GM23248 (cell line): ENCODE results near the gene TCP11X2. TPM values are rescaled to one million over a fixed set of nuclear protein-coding genes. Genes with fewer than 3 reads are reported as not detected.
"Not testable (repeated sequence)": the region's sequence is repeated elsewhere in the genome, so short reads cannot be mapped to it uniquely, and the experiment has no call there.

Source experiments
- DNase-seq: peaks from one replicate; pipeline ENCODE4 v3.0.0-alpha.2; 2015
- H2AFZ ChIP-seq: fragments of 200-600 bp; sonication (generic); 2 replicates; pipeline ENCODE4 v1.6.1; 2016; ENCODE audit warnings: antibody characterized with exemption
- H3F3A ChIP-seq: fragments of 200-600 bp; sonication (generic); 2 replicates; pipeline ENCODE4 v1.6.1; 2016; ENCODE audit warnings: mild to moderate bottlenecking, antibody characterized with exemption, mixed run types; ENCODE audit not compliant: insufficient read depth
- H3K27ac ChIP-seq: fragments of 200-600 bp; sonication (generic); 2 replicates; pipeline ENCODE4 v1.5.1; 2016; ENCODE audit warnings: mild to moderate bottlenecking
- H3K27me3 ChIP-seq: fragments of 200-600 bp; sonication (generic); replicated peaks from 2 replicates; pipeline ENCODE4 v1.6.1; 2016; ENCODE audit warnings: mild to moderate bottlenecking; ENCODE audit not compliant: insufficient read depth
- H3K36me3 ChIP-seq: fragments of 200-600 bp; sonication (generic); 2 replicates; pipeline ENCODE4 v1.6.1; 2016; ENCODE audit warnings: low read depth, mild to moderate bottlenecking
- H3K4me1 ChIP-seq: fragments of 200-600 bp; sonication (generic); 2 replicates; pipeline ENCODE4 v1.6.1; 2016; ENCODE audit warnings: mild to moderate bottlenecking; ENCODE audit not compliant: insufficient read depth
- H3K4me2 ChIP-seq: fragments of 200-600 bp; sonication (generic); one replicate; pipeline ENCODE4 v1.6.1; 2016; ENCODE audit warnings: mild to moderate bottlenecking; ENCODE audit not compliant: unreplicated experiment
- H3K4me3 ChIP-seq: fragments of 200-600 bp; sonication (generic); 2 replicates; pipeline ENCODE4 v1.5.1; 2016; ENCODE audit warnings: mild to moderate bottlenecking
- H3K79me2 ChIP-seq: fragments of 200-600 bp; sonication (generic); 2 replicates; pipeline ENCODE4 v1.6.1; 2016; ENCODE audit warnings: mild to moderate bottlenecking; ENCODE audit not compliant: insufficient read depth
- H3K9ac ChIP-seq: fragments of 200-600 bp; sonication (generic); 2 replicates; pipeline ENCODE4 v1.6.1; 2016; ENCODE audit warnings: mild to moderate bottlenecking
- H3K9me2 ChIP-seq: fragments of 200-600 bp; sonication (generic); 2 replicates; pipeline ENCODE4 v1.6.1; 2016; ENCODE audit warnings: mixed run types, mild to moderate bottlenecking, moderate library complexity; ENCODE audit not compliant: insufficient read depth
- H3K9me3 ChIP-seq: fragments of 200-600 bp; sonication (generic); one replicate; pipeline ENCODE4 v1.6.1; 2017; ENCODE audit warnings: low read depth
- H4K20me1 ChIP-seq: fragments of 200-600 bp; sonication (generic); 2 replicates; pipeline ENCODE4 v1.6.0; 2016; ENCODE audit not compliant: insufficient read depth
- EZH2 ChIP-seq: fragments of 200-600 bp; sonication (generic); IDR thresholded peaks from 2 replicates; pipeline ENCODE4 v1.6.1; 2018; ENCODE audit warnings: antibody characterized with exemption, mild to moderate bottlenecking; ENCODE audit not compliant: insufficient read depth, poor library complexity, severe bottlenecking
- EZH2phosphoT487 ChIP-seq: fragments of 200-600 bp; sonication (generic); IDR thresholded peaks from 2 replicates; pipeline ENCODE4 v1.6.1; 2018; ENCODE audit warnings: antibody characterized with exemption, moderate library complexity, mild to moderate bottlenecking, low read depth; ENCODE audit not compliant: insufficient read depth
- WGBS, 2 experiments: methylation state at CpG; one replicate each; pipeline ENCODE4 v1.1.6; 2015 to 2017; ENCODE audit warnings: low lambda C conversion rate in 2 of 2, low coverage in 1 of 2; ENCODE audit errors: missing lambda C conversion rate in 2 of 2; 5-methylcytosine and 5-hydroxymethylcytosine counted together
- in situ Hi-C: fragments of 300-500 bp; cut with MboI; formaldehyde crosslinking; loops from 2 replicates; pipeline ENCODE4 v1.15.0; 2020
- polyA plus RNA-seq: library from polyadenylated mRNA; unstranded; fragments of >200 nt; fragmentation: Nextera tagmentation; extraction: Ambion mirVana; gene quantifications from 2 replicates; pipeline ENCODE4 v1.2.1, GENCODE V29; 2016
- total RNA-seq: library from RNA; depleted of rRNA; stranded (reverse); fragments of >200 nt; shearing (Covaris generic); gene quantifications from 2 replicates; pipeline ENCODE4 v1.2.3, GENCODE V29; 2014

TCP11X2 gene
- total and polyA plus RNA-seq, 2 experiments from 2014 or later, result not detected

DNA sequence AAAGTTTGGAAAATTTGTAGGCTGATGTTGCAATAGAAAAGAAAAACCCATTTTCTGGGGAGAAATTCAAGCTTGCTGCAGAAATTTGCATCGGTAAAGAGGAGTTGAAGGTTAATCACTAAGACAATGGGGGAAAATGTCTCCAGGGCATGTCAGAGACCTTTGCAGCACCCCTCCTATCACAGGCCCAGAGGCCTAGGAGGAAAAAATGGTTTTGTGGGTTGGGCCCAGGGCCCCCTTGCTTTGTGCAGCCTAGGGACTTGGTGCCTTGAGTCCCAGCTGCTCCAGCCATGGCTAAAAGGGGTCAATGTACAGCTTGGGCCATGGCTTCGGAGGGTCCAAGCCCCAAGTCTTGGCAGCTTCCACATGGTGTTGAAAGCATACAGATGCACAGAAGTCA lies 27.1 kb upstream of the TCP11X2 start:
- Histone ChIP-seq H3K9me3 (no peaks in the 10 kb centered on the region), H3K79me2 (no peaks in the 10 kb centered on the region), H3K4me3 (no peak overlapping the region), H4K20me1 (no peaks in the 10 kb centered on the region), H3K9ac (no peak overlapping the region), H3K4me1 (no peaks in the 10 kb centered on the region), H3K9me2 (no peaks in the 10 kb centered on the region), H3F3A (no peaks in the 10 kb centered on the region), H3K27ac (no peak overlapping the region), H2AFZ (no peak overlapping the region), H3K4me2 (no peak overlapping the region), H3K36me3 (no peaks in the 10 kb centered on the region), H3K27me3 (no peaks in the 10 kb centered on the region)
- no peak for TF ChIP-seq EZH2phosphoT487
- no peak for TF ChIP-seq EZH2
- in situ Hi-C loops, result no loop called here
- WGBS, 2 experiments, result 35 to 40% methylated on average over 2 of the region's 2 CpGs
- DNase-seq, result no peak

- Histone ChIP-seq H4K20me1 (no peaks in the 10 kb centered on the region), H3K79me2 (no peaks in the 10 kb centered on the region), H2AFZ (no peak overlapping the region), H3K27me3 (no peaks in the 10 kb centered on the region), H3K9me3 (no peaks in the 10 kb centered on the region), H3K27ac (no peak overlapping the region), H3K9me2 (no peaks in the 10 kb centered on the region), H3K9ac (no peak overlapping the region), H3K4me3 (no peak overlapping the region), H3K36me3 (no peaks in the 10 kb centered on the region), H3K4me1 (no peaks in the 10 kb centered on the region), H3K4me2 (no peak overlapping the region), H3F3A (no peaks in the 10 kb centered on the region)
- in situ Hi-C loops, result no loop called here
- DNase-seq, result peak; percentile 3
- no peak for TF ChIP-seq EZH2
- no peak for TF ChIP-seq EZH2phosphoT487
Measured at GRCh38 chrX:102491766-102492165, 20.2 kb upstream of the TCP11X2 start.

DNA sequence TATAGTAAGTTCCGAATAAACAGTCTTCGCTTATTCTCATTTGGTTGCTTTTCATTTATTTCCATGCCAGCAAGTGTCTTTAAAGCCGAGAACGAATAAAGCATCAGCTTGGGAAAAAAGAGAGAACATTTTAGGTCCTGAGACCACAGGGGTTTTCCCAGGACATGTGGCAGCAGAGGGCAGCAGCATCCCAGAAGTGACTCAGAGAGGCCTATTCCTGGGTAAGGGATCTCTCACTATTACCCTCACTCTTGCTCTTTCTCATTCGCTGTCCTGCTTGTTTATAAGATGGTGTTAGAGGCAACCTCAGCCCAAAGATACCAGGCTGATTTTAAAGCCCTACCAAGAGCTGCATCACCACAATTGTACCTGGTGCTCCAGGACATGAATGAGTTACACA lies 7.2 kb upstream of the TCP11X2 start:
- H3K27me3 ChIP-seq, in situ Hi-C loops: not testable (repeated sequence)
- WGBS, 2 experiments, result 0% methylated on average over 1 to 2 of the region's 5 CpGs

GRCh38 chrX:102470215-102470614 lies 1.4 kb downstream of the TCP11X2 start:
- H3K27ac ChIP-seq, H3K9me3 ChIP-seq, H3K4me3 ChIP-seq, in situ Hi-C loops, H3K36me3 ChIP-seq, H3K4me1 ChIP-seq, H3F3A ChIP-seq, H3K79me2 ChIP-seq, H2AFZ ChIP-seq, H3K4me2 ChIP-seq, H3K9me2 ChIP-seq, H4K20me1 ChIP-seq, H3K9ac ChIP-seq, DNase-seq, H3K27me3 ChIP-seq: not testable (repeated sequence)
- no CpG with 5 or more reads among the region's 3 CpGs for WGBS, 2 experiments

More for the DNA sequence above, 7.2 kb upstream of the TCP11X2 start:
- not testable (repeated sequence) for H3F3A ChIP-seq, H3K9ac ChIP-seq, H3K4me2 ChIP-seq, H4K20me1 ChIP-seq, H3K79me2 ChIP-seq, H3K27ac ChIP-seq, H3K36me3 ChIP-seq, H2AFZ ChIP-seq, H3K4me3 ChIP-seq, H3K9me3 ChIP-seq, H3K4me1 ChIP-seq, DNase-seq, H3K9me2 ChIP-seq

- H3K4me2 ChIP-seq, H3K4me1 ChIP-seq, H3K4me3 ChIP-seq, H3K9ac ChIP-seq, H3K27me3 ChIP-seq, in situ Hi-C loops, H2AFZ ChIP-seq, DNase-seq, H4K20me1 ChIP-seq, H3K9me3 ChIP-seq, H3F3A ChIP-seq, H3K36me3 ChIP-seq, H3K9me2 ChIP-seq, H3K79me2 ChIP-seq, H3K27ac ChIP-seq: not testable (repeated sequence)
- no CpG with 5 or more reads among the region's 4 CpGs for WGBS, 2 experiments
Measured at GRCh38 chrX:102458615-102459014, 13.0 kb downstream of the TCP11X2 start.

- in situ Hi-C loops, H3K4me1 ChIP-seq, H3K27ac ChIP-seq, DNase-seq, H2AFZ ChIP-seq, H4K20me1 ChIP-seq, H3K36me3 ChIP-seq, H3K79me2 ChIP-seq, H3K27me3 ChIP-seq, H3K9me3 ChIP-seq, H3K9ac ChIP-seq, H3K9me2 ChIP-seq, H3F3A ChIP-seq, H3K4me3 ChIP-seq, H3K4me2 ChIP-seq: not testable (repeated sequence)
- WGBS, 2 experiments, result no CpG with 5 or more reads among the region's 11 CpGs
Measured at GRCh38 chrX:102439908-102440307, 31.7 kb downstream of the TCP11X2 start, which contains the start of gene NXF2B. Gene NXF2B, minus strand, starts transcription at chrX:102440008. Its CDS starts 59,972 bp downstream, at chrX:102380036.

DNA sequence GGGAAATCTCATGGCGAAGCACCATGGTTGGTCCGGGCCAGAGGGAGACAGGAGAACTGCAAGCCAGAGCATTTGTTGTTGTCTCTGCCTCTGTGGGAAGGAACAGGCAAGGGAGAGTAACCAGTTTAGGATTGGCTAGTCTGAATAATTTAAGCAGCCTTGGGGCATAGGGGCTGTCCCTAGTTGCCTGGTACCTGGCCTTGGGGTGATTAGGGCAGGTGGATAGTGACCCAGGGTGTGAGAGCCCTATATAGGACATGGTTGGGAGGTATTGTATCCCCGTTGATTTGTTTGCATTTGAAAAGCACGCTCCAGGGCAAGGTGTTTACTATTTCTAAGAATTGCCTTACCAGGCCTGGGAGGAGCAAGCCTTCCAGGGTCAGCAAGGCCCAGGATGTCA lies 57.1 kb downstream of the TCP11X2 start:
- WGBS, 2 experiments, result no CpG with 5 or more reads among the region's 4 CpGs
- H3K79me2 ChIP-seq, H2AFZ ChIP-seq, H3F3A ChIP-seq, H3K27ac ChIP-seq, H3K9me2 ChIP-seq, H3K9ac ChIP-seq, H3K4me2 ChIP-seq, in situ Hi-C loops, H4K20me1 ChIP-seq, H3K9me3 ChIP-seq, H3K4me3 ChIP-seq, H3K4me1 ChIP-seq, DNase-seq, H3K27me3 ChIP-seq, H3K36me3 ChIP-seq: not testable (repeated sequence)
